Common myeloid progenitor, CD34-positive (primary cell): ENCODE results near the gene KLHDC8A.

Experiments used
- CTCF ChIA-PET: fragments of 350-600 bp; sonication (Branson Sonifier 250); formaldehyde crosslinking; loops from one replicate; lab custom pipeline; 2021; ENCODE audit warnings: antibody characterized with exemption; lab: Charles Lee
- POLR2A ChIA-PET: fragments of 350-600 bp; sonication (Branson Sonifier 250); formaldehyde crosslinking; loops from one replicate; lab custom pipeline; 2021; ENCODE audit warnings: antibody characterized with exemption; lab: Charles Lee
- DNase-seq, 3 donors: peaks; one replicate each; pipeline versions ENCODE4 v3.0.0 to v3.0.0-alpha.2; 2013
- H3K27ac ChIP-seq, 2 experiments: 1 replicate in 1 of 2; 2 replicates in 1 of 2; pipeline ENCODE4 v1.7.0; 2013; ENCODE audit warnings: inconsistent platforms in 2 of 2, low read length in 2 of 2, mild to moderate bottlenecking in 2 of 2, low read depth in 1 of 2, moderate library complexity in 1 of 2; ENCODE audit not compliant: severe bottlenecking in 2 of 2, insufficient read depth in 1 of 2, poor library complexity in 1 of 2
- H3K27me3 ChIP-seq, 5 experiments: replicated peaks in 2 of 5; 1 replicate in 3 of 5; 2 replicates in 2 of 5; pipeline versions ENCODE4 v1.6.1 to v1.7.0; 2013; ENCODE audit warnings: low read length in 4 of 5, mild to moderate bottlenecking in 2 of 5, moderate library complexity in 2 of 5, inconsistent platforms in 1 of 5; ENCODE audit not compliant: insufficient read depth in 5 of 5, control insufficient read depth in 4 of 5
- H3K36me3 ChIP-seq, 4 experiments: 1 replicate in 2 of 4; 2 replicates in 2 of 4; pipeline versions ENCODE4 v1.6.1 to v1.7.0; 2013; ENCODE audit warnings: low read length in 3 of 4, control low read depth in 1 of 4, mild to moderate bottlenecking in 1 of 4; ENCODE audit not compliant: control insufficient read depth in 4 of 4, insufficient read depth in 4 of 4
- H3K4me1 ChIP-seq, 4 experiments: 1 replicate in 3 of 4; 2 replicates in 1 of 4; pipeline versions ENCODE4 v1.6.1 to v1.7.1; 2013; ENCODE audit warnings: low read length in 3 of 4, mild to moderate bottlenecking in 3 of 4, control low read depth in 1 of 4, inconsistent platforms in 1 of 4, moderate library complexity in 1 of 4; ENCODE audit not compliant: control insufficient read depth in 4 of 4, insufficient read depth in 4 of 4; ENCODE audit errors: control extremely low read depth in 1 of 4
- H3K4me3 ChIP-seq, 7 experiments: 1 replicate in 4 of 7; 2 replicates in 3 of 7; pipeline versions ENCODE4 v1.5.1 to v1.7.0; 2013; ENCODE audit warnings: mild to moderate bottlenecking in 7 of 7, low read length in 6 of 7, moderate library complexity in 6 of 7, inconsistent platforms in 2 of 7, low read depth in 2 of 7, control low read depth in 1 of 7; ENCODE audit not compliant: insufficient read depth in 4 of 7, control insufficient read depth in 1 of 7; ENCODE audit errors: extremely low read depth in 1 of 7
- H3K9me3 ChIP-seq, 5 experiments: 1 replicate in 4 of 5; 2 replicates in 1 of 5; pipeline versions ENCODE4 v1.6.1 to v1.7.1; 2013; ENCODE audit warnings: low read length in 4 of 5, mild to moderate bottlenecking in 2 of 5, inconsistent platforms in 1 of 5, low read depth in 1 of 5, moderate library complexity in 1 of 5; ENCODE audit not compliant: control insufficient read depth in 4 of 5, insufficient read depth in 2 of 5; ENCODE audit errors: control extremely low read depth in 1 of 5
- WGBS: methylation state at CpG from one replicate; pipeline ENCODE4 v1.1.5; 2013; ENCODE audit not compliant: insufficient coverage; 5-methylcytosine and 5-hydroxymethylcytosine counted together

KLHDC8A gene

DNA sequence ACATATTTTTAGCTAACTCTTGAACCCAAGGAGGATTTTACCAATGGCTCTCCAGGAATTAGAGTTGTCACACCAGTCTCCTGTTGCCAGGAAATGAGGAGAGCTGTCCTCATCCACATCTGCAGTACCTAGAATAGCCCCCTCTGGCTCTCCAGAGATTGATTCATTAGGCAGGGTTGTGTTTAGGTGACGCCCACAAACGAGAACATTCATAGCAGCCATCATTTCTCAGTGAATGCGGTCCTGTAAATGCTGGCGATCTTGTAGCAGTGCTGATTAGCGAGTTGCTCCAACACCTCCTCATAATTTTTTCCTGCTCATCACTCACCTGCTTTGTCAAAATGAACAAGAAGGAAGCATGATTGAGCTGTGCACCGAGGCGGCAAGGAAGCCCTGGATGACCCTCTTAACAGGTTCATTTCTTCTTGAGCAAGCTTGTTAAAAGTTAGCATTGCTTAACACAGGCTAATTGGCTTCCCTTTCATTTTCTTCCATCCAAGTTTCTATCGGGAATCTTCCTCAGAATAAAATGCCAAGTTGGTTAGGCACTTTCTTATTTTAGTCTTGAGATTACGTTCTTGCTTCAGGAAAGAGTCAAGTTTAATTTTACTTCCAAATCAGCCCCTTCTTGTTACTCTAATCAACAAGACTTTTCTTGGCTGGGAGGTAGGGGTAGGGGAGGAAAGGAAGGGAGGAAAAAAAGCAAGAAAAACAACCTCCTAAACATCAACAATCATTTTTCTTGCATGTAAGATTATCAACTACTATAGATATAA, 16.5 kb upstream of the KLHDC8A start:
- no peaks in the 10 kb centered on the region for H3K9me3 ChIP-seq
- no peak overlapping the region for H3K27ac ChIP-seq
- H3K4me1 ChIP-seq: peaks cover 0 to 18% (median 6%) of the 10 kb centered on the region in 4 experiments
- no peak overlapping the region for H3K4me3 ChIP-seq
- DNase-seq: no peak
- no peaks in the 10 kb centered on the region for H3K36me3 ChIP-seq
- CTCF ChIA-PET: interaction anchor here (1.0 to 4.4 kb wide), 4 partner anchors 16 to 149 kb away, joined by 3 to 14 read pairs (median 4); partner anchors contain the start of gene KLHDC8A
- 94% methylated on average over 7 of the region's 9 CpGs for WGBS
- H3K27me3 ChIP-seq: peaks cover 2 to 19% (median 11%) of the 10 kb centered on the region in 5 experiments
- POLR2A ChIA-PET: interaction anchor here (0.6 kb wide), 1 partner anchor 11 kb away, joined by 4 read pairs; no protein-coding TSS in a partner anchor

DNA sequence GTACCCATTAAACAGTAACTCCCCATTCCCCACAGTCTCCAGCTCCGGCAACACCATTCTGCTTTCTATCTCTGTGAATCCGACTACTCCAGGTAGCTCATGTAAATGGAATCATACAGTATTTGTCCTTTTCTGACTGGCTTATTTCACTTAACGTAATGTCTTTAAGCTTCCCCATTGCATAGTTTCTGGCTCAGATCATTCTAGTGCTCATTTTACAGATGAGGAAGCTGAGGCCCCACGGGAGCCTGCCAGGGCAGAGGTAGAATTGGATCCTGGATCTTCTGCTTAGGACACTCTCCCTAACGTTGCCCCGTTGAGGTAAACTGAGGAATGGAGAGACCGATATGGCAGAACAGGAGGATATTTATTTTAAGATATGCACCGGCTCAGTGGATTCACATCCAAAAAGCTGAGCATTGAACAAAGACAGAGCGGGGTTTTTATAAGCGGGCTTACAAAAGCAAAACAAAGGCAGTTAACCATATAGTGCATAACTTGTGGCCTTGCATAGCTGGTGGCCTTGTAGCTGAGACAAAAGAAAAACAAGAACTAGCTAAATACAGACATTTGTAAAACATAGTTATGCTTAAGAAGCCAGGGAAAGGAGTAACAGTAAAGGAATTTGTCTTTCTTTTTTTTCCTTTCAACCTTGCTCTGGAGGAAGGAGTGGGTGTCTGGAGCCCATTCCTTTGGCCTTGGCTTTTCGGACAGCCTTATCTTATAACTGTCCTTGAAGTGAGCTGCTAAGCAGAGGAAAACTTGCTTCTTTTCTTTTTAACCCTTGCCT, 15.3 kb upstream of the KLHDC8A start:
- Histone ChIP-seq H3K27me3 (peaks cover 2 to 16% (median 10%) of the 10 kb centered on the region in 5 experiments), H3K4me3 (no peak overlapping the region), H3K36me3 (no peaks in the 10 kb centered on the region), H3K27ac (no peak overlapping the region), H3K4me1 (peaks cover 0 to 18% (median 6%) of the 10 kb centered on the region in 4 experiments), H3K9me3 (no peaks in the 10 kb centered on the region)
- WGBS: 94% methylated on average over 10 of the region's 11 CpGs
- ChIA-PET POLR2A (no interaction called here), CTCF (interaction anchor here (1.0 to 4.4 kb wide), 5 partner anchors 10 to 150 kb away, joined by 3 to 14 read pairs (median 4); partner anchors contain the start of gene KLHDC8A)
- no peak for DNase-seq

DNA sequence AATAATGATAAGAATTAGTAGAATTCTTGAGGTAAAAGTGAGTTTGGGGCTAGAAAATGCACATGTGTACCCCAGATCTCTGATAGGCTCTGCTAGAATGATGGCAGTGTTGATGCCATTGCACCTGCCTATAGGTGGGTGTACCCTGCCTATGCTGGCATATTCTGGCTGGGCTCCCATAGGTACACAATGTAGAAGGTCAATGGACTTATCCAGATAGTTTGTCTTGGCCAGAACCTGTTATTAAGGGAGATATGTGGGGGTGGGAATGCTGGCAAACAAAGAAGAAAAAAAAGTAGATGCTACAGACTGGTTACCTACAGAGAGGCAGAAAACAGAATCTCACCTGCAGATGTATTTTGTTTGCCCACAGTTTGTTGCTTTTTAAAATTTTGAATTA, 14.1 kb upstream of the KLHDC8A start:
- POLR2A ChIA-PET: no interaction called here
- H3K27me3 ChIP-seq: peaks cover 2 to 9% (median 6%) of the 10 kb centered on the region in 5 experiments
- H3K4me1 ChIP-seq: peaks cover 0 to 18% (median 6%) of the 10 kb centered on the region in 4 experiments
- H3K9me3 ChIP-seq: no peaks in the 10 kb centered on the region
- DNase-seq: no peak
- CTCF ChIA-PET: interaction anchor here (1.1 to 4.4 kb wide), 3 partner anchors 16 to 115 kb away, joined by 3 to 14 read pairs (median 5); no protein-coding TSS in a partner anchor
- H3K36me3 ChIP-seq: no peaks in the 10 kb centered on the region
- H3K27ac ChIP-seq: no peak overlapping the region
- H3K4me3 ChIP-seq: no peak overlapping the region

DNA sequence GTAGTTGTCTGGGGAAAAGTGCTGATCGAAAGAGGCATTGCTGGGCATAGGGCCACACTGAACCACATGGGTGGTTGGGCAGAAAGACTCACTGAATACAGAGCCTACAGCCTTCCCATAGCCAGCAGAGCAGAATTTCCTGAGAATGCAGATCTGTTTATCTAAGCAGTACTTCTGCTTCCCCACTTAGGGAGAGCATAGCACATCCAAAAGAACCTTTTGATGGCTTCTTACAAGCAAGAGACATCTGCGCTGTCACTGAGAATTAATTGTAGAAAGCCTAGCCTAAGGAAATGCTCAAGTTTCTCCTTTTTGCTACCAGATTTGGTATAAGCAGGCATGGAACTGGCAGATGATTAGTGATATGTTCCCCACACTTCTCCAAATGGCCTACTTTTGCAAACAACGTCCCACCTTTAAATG, 13.0 kb upstream of the KLHDC8A start:
- Histone ChIP-seq H3K4me3 (no peak overlapping the region), H3K27me3 (peaks cover 0 to 9% (median 2%) of the 10 kb centered on the region in 5 experiments), H3K27ac (no peak overlapping the region), H3K9me3 (no peaks in the 10 kb centered on the region), H3K36me3 (no peaks in the 10 kb centered on the region), H3K4me1 (peaks cover 0 to 18% (median 6%) of the 10 kb centered on the region in 4 experiments)
- CTCF ChIA-PET: interaction anchor here (1.0 to 1.3 kb wide), 4 partner anchors 14 to 97 kb away, joined by 3 to 5 read pairs (median 4); no protein-coding TSS in a partner anchor
- DNase-seq: peak; percentile 23 to 81 (median 72)
- 0% methylated on average over 2 of the region's 3 CpGs for WGBS
- POLR2A ChIA-PET: no interaction called here

- no peaks in the 10 kb centered on the region for H3K36me3 ChIP-seq
- H3K27me3 ChIP-seq: peaks cover 0 to 9% (median 0%) of the 10 kb centered on the region in 5 experiments
- peaks cover 0 to 14% (median 6%) of the 10 kb centered on the region in 4 experiments for H3K4me1 ChIP-seq
- no peak overlapping the region for H3K27ac ChIP-seq
- POLR2A ChIA-PET: interaction anchor here (0.7 kb wide), 1 partner anchor 118 kb away, joined by 3 read pairs; no protein-coding TSS in a partner anchor
- no peaks in the 10 kb centered on the region for H3K9me3 ChIP-seq
- WGBS: 60% methylated on average over 1 of the region's 6 CpGs
- peak in 1 of 3 donors; percentile 26 for DNase-seq
- no peak overlapping the region for H3K4me3 ChIP-seq
- CTCF ChIA-PET: interaction anchor here (0.6 to 2.3 kb wide), 2 partner anchors 15 to 1246 kb away, joined by 3 to 9 read pairs; no protein-coding TSS in a partner anchor
Observed at GRCh38 chr1:205368478-205368877, 11.8 kb upstream of the KLHDC8A start.

DNA sequence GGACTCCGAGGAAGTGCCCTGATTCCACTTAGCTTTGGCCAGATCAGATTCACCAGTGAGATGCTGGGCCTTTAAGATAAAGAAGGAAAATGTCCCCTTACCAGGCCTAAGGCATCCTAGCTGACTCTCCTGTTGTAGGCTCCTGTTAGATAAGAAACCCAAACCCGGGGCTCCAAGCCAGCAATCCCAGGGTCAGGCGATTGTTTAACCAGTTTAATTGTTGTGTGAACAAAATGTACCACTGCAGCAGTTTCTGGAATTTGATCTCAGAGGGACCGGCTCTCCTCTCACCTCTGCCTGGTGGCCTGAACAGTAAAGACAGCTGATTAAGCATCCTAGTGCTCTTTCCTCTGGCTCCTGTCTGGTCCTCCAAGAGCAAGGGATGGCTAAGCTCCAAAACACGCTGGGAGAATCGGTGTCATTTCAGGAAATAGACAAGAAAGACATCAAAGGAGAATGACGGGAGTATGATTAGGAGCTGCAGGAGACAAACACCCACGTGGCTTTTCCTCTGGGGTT, 9.3 kb upstream of the KLHDC8A start:
- Histone ChIP-seq H3K4me1 (peaks cover 0 to 14% (median 6%) of the 10 kb centered on the region in 4 experiments), H3K36me3 (no peaks in the 10 kb centered on the region), H3K27ac (no peak overlapping the region), H3K9me3 (no peaks in the 10 kb centered on the region), H3K4me3 (no peak overlapping the region), H3K27me3 (peaks cover 0 to 8% (median 0%) of the 10 kb centered on the region in 5 experiments)
- 83% methylated on average over 6 of the region's 8 CpGs for WGBS
- ChIA-PET CTCF (interaction anchor here (1.3 to 1.7 kb wide), 3 partner anchors 9 to 13 kb away, joined by 3 to 4 read pairs (median 3); no protein-coding TSS in a partner anchor), POLR2A (no interaction called here)
- DNase-seq: no peak
